Measurements from ENCODE around the gene PBRM1. TPM values are rescaled to one million over a fixed set of nuclear protein-coding genes. Genes with fewer than 3 reads are reported as not detected.

PBRM1 gene
- total and polyA plus RNA-seq, 2 donors (not counting 1 experiment from before 2014, with no cell fraction given), result 37.2 to 97.3 TPM

- H3K4me2 ChIP-seq (ENCODE audit: extremely low read depth, insufficient read depth, low read length), result no peak overlapping the region
- H3K27me3 ChIP-seq (ENCODE audit: control insufficient read depth, insufficient read depth, low read length), result no peaks in the 10 kb centered on the region
- no peak overlapping the region for H3K9ac ChIP-seq (ENCODE audit: insufficient read depth, low read length)
- DNase-seq (ENCODE audit: low read depth in 2 of 2), result no peak
- H3K4me1 ChIP-seq (ENCODE audit: control insufficient read depth, extremely low read depth, insufficient read depth, low read length), result no peaks in the 10 kb centered on the region
- H3K27ac ChIP-seq (ENCODE audit: insufficient read depth, low read length), result no peak overlapping the region
- no peaks in the 10 kb centered on the region for H4K20me1 ChIP-seq (ENCODE audit: control insufficient read depth, extremely low read depth, insufficient read depth, low read length)
- H2AFZ ChIP-seq (ENCODE audit: low read length), result no peak overlapping the region
- no peak overlapping the region for H3K4me3 ChIP-seq (replicated peaks in 1 of 4; ENCODE audit: control extremely low read depth in 1 of 4, insufficient read depth in 1 of 4, low read depth in 3 of 4, low read length in 4 of 4)
- H3K9me3 ChIP-seq (ENCODE audit: control insufficient read depth, insufficient read depth, low read depth, low read length), result no peaks in the 10 kb centered on the region
- no peaks in the 10 kb centered on the region for H3K79me2 ChIP-seq (ENCODE audit: control insufficient read depth, insufficient read depth, low read length)
- no peak for TF ChIP-seq EZH2 (IDR thresholded peaks at IDR 0.05; ENCODE audit: low read length, missing control alignments)
- no peak for TF ChIP-seq CTCF (conservative IDR thresholded peaks at IDR 0.05 in 1 of 2, IDR thresholded peaks at IDR 0.05 in 1 of 2; ENCODE audit: low read depth in 1 of 2, low read length in 2 of 2)
- peaks cover 5% of the 10 kb centered on the region for H3K36me3 ChIP-seq (ENCODE audit: control insufficient read depth, insufficient read depth, low read length)
These were observed 25.7 kb downstream of the PBRM1 start for GRCh38 chr3:52660046-52660445.

- DNase-seq (ENCODE audit: low read depth in 2 of 2), result no peak
- no peaks in the 10 kb centered on the region for H3K9me3 ChIP-seq (ENCODE audit: control insufficient read depth, insufficient read depth, low read depth, low read length)
- no peaks in the 10 kb centered on the region for H4K20me1 ChIP-seq (ENCODE audit: control insufficient read depth, extremely low read depth, insufficient read depth, low read length)
- no peak for TF ChIP-seq EZH2 (IDR thresholded peaks at IDR 0.05; ENCODE audit: low read length, missing control alignments)
- no peak for TF ChIP-seq CTCF (conservative IDR thresholded peaks at IDR 0.05 in 1 of 2, IDR thresholded peaks at IDR 0.05 in 1 of 2; ENCODE audit: low read depth in 1 of 2, low read length in 2 of 2)
- no peaks in the 10 kb centered on the region for H3K4me1 ChIP-seq (ENCODE audit: control insufficient read depth, extremely low read depth, insufficient read depth, low read length)
- H3K4me2 ChIP-seq (ENCODE audit: extremely low read depth, insufficient read depth, low read length), result no peak overlapping the region
- no peak overlapping the region for H3K27ac ChIP-seq (ENCODE audit: insufficient read depth, low read length)
- H3K27me3 ChIP-seq (ENCODE audit: control insufficient read depth, insufficient read depth, low read length), result no peaks in the 10 kb centered on the region
- no peak overlapping the region for H3K9ac ChIP-seq (ENCODE audit: insufficient read depth, low read length)
- H2AFZ ChIP-seq (ENCODE audit: low read length), result no peak overlapping the region
- no peak overlapping the region for H3K4me3 ChIP-seq (replicated peaks in 1 of 4; ENCODE audit: control extremely low read depth in 1 of 4, insufficient read depth in 1 of 4, low read depth in 3 of 4, low read length in 4 of 4)
- no peaks in the 10 kb centered on the region for H3K79me2 ChIP-seq (ENCODE audit: control insufficient read depth, insufficient read depth, low read length)
- peaks cover 2% of the 10 kb centered on the region for H3K36me3 ChIP-seq (ENCODE audit: control insufficient read depth, insufficient read depth, low read length)
These were observed 29.8 kb downstream of the PBRM1 start for GRCh38 chr3:52655895-52656294.

GRCh38 chr3:52651592-52651991 lies 34.1 kb downstream of the PBRM1 start:
- TF ChIP-seq CTCF (conservative IDR thresholded peaks at IDR 0.05 in 1 of 2, IDR thresholded peaks at IDR 0.05 in 1 of 2; ENCODE audit: low read depth in 1 of 2, low read length in 2 of 2), result no peak
- TF ChIP-seq EZH2 (IDR thresholded peaks at IDR 0.05; ENCODE audit: low read length, missing control alignments), result no peak
- Histone ChIP-seq H3K9me3 (ENCODE audit: control insufficient read depth, insufficient read depth, low read depth, low read length) (no peaks in the 10 kb centered on the region), H3K9ac (ENCODE audit: insufficient read depth, low read length) (no peak overlapping the region), H3K4me3 (replicated peaks in 1 of 4; ENCODE audit: control extremely low read depth in 1 of 4, insufficient read depth in 1 of 4, low read depth in 3 of 4, low read length in 4 of 4) (no peak overlapping the region), H3K4me2 (ENCODE audit: extremely low read depth, insufficient read depth, low read length) (no peak overlapping the region), H2AFZ (ENCODE audit: low read length) (no peak overlapping the region), H3K27ac (ENCODE audit: insufficient read depth, low read length) (no peak overlapping the region), H3K4me1 (ENCODE audit: control insufficient read depth, extremely low read depth, insufficient read depth, low read length) (peaks cover 3% of the 10 kb centered on the region), H4K20me1 (ENCODE audit: control insufficient read depth, extremely low read depth, insufficient read depth, low read length) (no peaks in the 10 kb centered on the region), H3K27me3 (ENCODE audit: control insufficient read depth, insufficient read depth, low read length) (no peaks in the 10 kb centered on the region), H3K36me3 (ENCODE audit: control insufficient read depth, insufficient read depth, low read length) (peaks cover 3% of the 10 kb centered on the region), H3K79me2 (ENCODE audit: control insufficient read depth, insufficient read depth, low read length) (no peaks in the 10 kb centered on the region)
- no peak for DNase-seq (ENCODE audit: low read depth in 2 of 2)

Data from fibroblast of lung (primary cell).